CD14-positive monocyte (primary cell): ENCODE measurements around the gene TSPAN12. TPM values are rescaled to one million over a fixed set of nuclear protein-coding genes. Genes with fewer than 3 reads are reported as not detected.

Source experiments
- DNase-seq, 3 donors: peaks; one replicate each; pipeline ENCODE4 v3.0.0-alpha.2; 2011 to 2022
- H2AFZ ChIP-seq: 2 replicates; pipeline ENCODE4 v1.6.0; 2012; ENCODE audit warnings: mild to moderate bottlenecking, low read depth, low read length, inconsistent platforms; ENCODE audit not compliant: insufficient read depth, poor library complexity, severe bottlenecking
- H3K27ac ChIP-seq, 2 donors: 1 replicate in 1 of 2; 2 replicates in 1 of 2; pipeline ENCODE4 v1.5.1; 2012 to 2013; ENCODE audit warnings: low read length in 2 of 2, control low read depth in 1 of 2, inconsistent platforms in 1 of 2, low read depth in 1 of 2, mild to moderate bottlenecking in 1 of 2
- H3K27me3 ChIP-seq, 2 donors: one replicate each; pipeline versions ENCODE4 v1.6.0 to v1.6.1; 2011 to 2013; ENCODE audit warnings: low read length in 2 of 2; ENCODE audit not compliant: control insufficient read depth in 2 of 2, insufficient read depth in 2 of 2
- H3K36me3 ChIP-seq, 2 donors: replicated peaks in 1 of 2; 1 replicate in 1 of 2; 2 replicates in 1 of 2; pipeline versions ENCODE4 v1.5.1 to v1.6.1; 2012 to 2013; ENCODE audit warnings: low read length in 2 of 2, control low read depth in 1 of 2, inconsistent platforms in 1 of 2, mild to moderate bottlenecking in 1 of 2; ENCODE audit not compliant: insufficient read depth in 2 of 2, control insufficient read depth in 1 of 2
- H3K4me1 ChIP-seq, 2 donors: 1 replicate in 1 of 2; 2 replicates in 1 of 2; pipeline versions ENCODE4 v1.5.1 to v1.6.1; 2012 to 2013; ENCODE audit warnings: low read length in 2 of 2, control low read depth in 1 of 2, inconsistent platforms in 1 of 2, mild to moderate bottlenecking in 1 of 2, moderate library complexity in 1 of 2; ENCODE audit not compliant: insufficient read depth in 2 of 2, control insufficient read depth in 1 of 2
- H3K4me2 ChIP-seq: replicated peaks from 2 replicates; pipeline ENCODE3; 2012; ENCODE audit warnings: low read length, moderate library complexity, mild to moderate bottlenecking; ENCODE audit not compliant: poor library complexity, severe bottlenecking; ENCODE audit errors: extremely low read depth
- H3K4me3 ChIP-seq, 3 experiments: fragments of 200-600 bp in 1 of 3; sonication (generic) in 1 of 3; replicated peaks in 1 of 3; 1 replicate in 2 of 3; 2 replicates in 1 of 3; pipeline ENCODE4 v1.5.1; 2011 to 2013; ENCODE audit warnings: low read length in 3 of 3, mild to moderate bottlenecking in 3 of 3, control low read depth in 2 of 3, low read depth in 2 of 3, inconsistent platforms in 1 of 3, moderate library complexity in 1 of 3
- H3K79me2 ChIP-seq: 2 replicates; pipeline ENCODE4 v1.6.0; 2012; ENCODE audit warnings: mild to moderate bottlenecking, control low read depth, inconsistent platforms, low read length, moderate library complexity; ENCODE audit not compliant: insufficient read depth
- H3K9ac ChIP-seq: 2 replicates; pipeline ENCODE4 v1.6.0; 2017; ENCODE audit warnings: low read length, mild to moderate bottlenecking; ENCODE audit not compliant: insufficient read depth, poor library complexity, severe bottlenecking
- H3K9me3 ChIP-seq, 2 donors: replicated peaks in 1 of 2; 1 replicate in 1 of 2; 2 replicates in 1 of 2; pipeline versions ENCODE4 v1.5.1 to v1.6.1; 2012 to 2013; ENCODE audit warnings: low read length in 2 of 2, control low read depth in 1 of 2; ENCODE audit not compliant: control insufficient read depth in 1 of 2, insufficient read depth in 1 of 2
- H4K20me1 ChIP-seq: 2 replicates; pipeline ENCODE4 v1.6.0; 2012; ENCODE audit warnings: mild to moderate bottlenecking, low read length, control low read depth, moderate library complexity; ENCODE audit not compliant: insufficient read depth
- H3K27ac Mint-ChIP-seq, 7 donors: one replicate each; pipeline ENCODE4 v1.8.0; 2020; ENCODE audit warnings: mild to moderate bottlenecking in 7 of 7, mixed read lengths in 7 of 7, moderate library complexity in 6 of 7, inconsistent platforms in 2 of 7
- H3K27me3 Mint-ChIP-seq, 3 donors: one replicate each; pipeline ENCODE4 v1.8.0; 2021 to 2022; ENCODE audit warnings: low read depth in 3 of 3, mild to moderate bottlenecking in 3 of 3, mixed read lengths in 3 of 3, moderate library complexity in 3 of 3, inconsistent platforms in 1 of 3
- H3K36me3 Mint-ChIP-seq, 2 donors: one replicate each; pipeline ENCODE4 v1.8.0; 2020; ENCODE audit warnings: mixed read lengths in 2 of 2, inconsistent platforms in 1 of 2, mild to moderate bottlenecking in 1 of 2
- H3K4me1 Mint-ChIP-seq: one replicate; pipeline ENCODE4 v1.8.0; 2020; ENCODE audit warnings: mild to moderate bottlenecking, mixed read lengths
- H3K4me3 Mint-ChIP-seq, 2 donors: one replicate each; pipeline ENCODE4 v1.8.0; 2020; ENCODE audit warnings: mild to moderate bottlenecking in 2 of 2, mixed read lengths in 2 of 2, moderate library complexity in 1 of 2
- H3K9me3 Mint-ChIP-seq, 7 donors: one replicate each; pipeline ENCODE4 v1.8.0; 2020 to 2022; ENCODE audit warnings: mixed read lengths in 7 of 7, mild to moderate bottlenecking in 6 of 7, moderate library complexity in 6 of 7, inconsistent platforms in 2 of 7
- CTCF ChIP-seq: fragments of 200-600 bp; IDR thresholded peaks from one replicate; pipeline ENCODE4 v1.8.0; 2022; ENCODE audit warnings: antibody characterized with exemption, mild to moderate bottlenecking
- WGBS: methylation state at CpG from one replicate; pipeline ENCODE4 v1.1.5; 2013; ENCODE audit warnings: missing lambda C conversion rate; ENCODE audit not compliant: insufficient coverage; 5-methylcytosine and 5-hydroxymethylcytosine counted together
- intact Hi-C, 2 donors: fragments of 100-400 bp; cut with micrococcal nuclease; formaldehyde crosslinking; loops; one replicate each; pipeline versions ENCODE4 v1.15.0 to v1.15.1; 2023
- polyA plus RNA-seq, 3 donors: library from polyadenylated mRNA; depleted of rRNA in 1 of 3; unstranded in 2 of 3; stranded (reverse) in 1 of 3; fragments of 300-500 nt in 2 of 3; fragments of >200 nt in 1 of 3; fragmentation: Illumina TruSeq in 2 of 3; gene quantifications; 1 replicate in 2 of 3; 2 replicates in 1 of 3; pipeline ENCODE4 v1.2.3, GENCODE V29; 2012 to 2021

Gene TSPAN12
- polyA plus RNA-seq, 3 donors: not detected

GRCh38 chr7:120813546-120814252, 44.2 kb downstream of the TSPAN12 start:
- Histone ChIP-seq H3K4me2 (no peak overlapping the region), H3K9me3 (no peaks in the 10 kb centered on the region), H4K20me1 (no peaks in the 10 kb centered on the region), H3K36me3 (no peaks in the 10 kb centered on the region), H3K79me2 (no peaks in the 10 kb centered on the region), H2AFZ (no peak overlapping the region), H3K4me1 (no peaks in the 10 kb centered on the region), H3K27ac (no peak overlapping the region), H3K27me3 (no peaks in the 10 kb centered on the region), H3K9ac (no peak overlapping the region), H3K4me3 (no peak overlapping the region)
- H3K4me3 Mint-ChIP-seq: no peak overlapping the region
- no peak overlapping the region for H3K27ac Mint-ChIP-seq
- no peaks in the 10 kb centered on the region for H3K9me3 Mint-ChIP-seq
- H3K27me3 Mint-ChIP-seq: peaks cover 0 to 6% (median 3%) of the 10 kb centered on the region in 3 donors
- WGBS: 88% methylated on average over 2 of the region's 4 CpGs
- no peaks in the 10 kb centered on the region for H3K36me3 Mint-ChIP-seq
- no peaks in the 10 kb centered on the region for H3K4me1 Mint-ChIP-seq
- no peak for DNase-seq
- TF ChIP-seq CTCF: no peak
- intact Hi-C loops: no loop called here

GRCh38 chr7:120813089-120813488, 44.9 kb downstream of the TSPAN12 start:
- Histone ChIP-seq H3K4me2 (no peak overlapping the region), H3K4me3 (no peak overlapping the region), H3K36me3 (no peaks in the 10 kb centered on the region), H3K9me3 (no peaks in the 10 kb centered on the region), H3K4me1 (no peaks in the 10 kb centered on the region), H4K20me1 (no peaks in the 10 kb centered on the region), H3K79me2 (no peaks in the 10 kb centered on the region), H3K9ac (no peak overlapping the region), H2AFZ (no peak overlapping the region), H3K27me3 (no peaks in the 10 kb centered on the region), H3K27ac (no peak overlapping the region)
- TF ChIP-seq CTCF: no peak
- H3K9me3 Mint-ChIP-seq: no peaks in the 10 kb centered on the region
- no peak overlapping the region for H3K27ac Mint-ChIP-seq
- H3K36me3 Mint-ChIP-seq: no peaks in the 10 kb centered on the region
- no peak overlapping the region for H3K4me3 Mint-ChIP-seq
- no peak for DNase-seq
- no peaks in the 10 kb centered on the region for H3K4me1 Mint-ChIP-seq
- H3K27me3 Mint-ChIP-seq: peaks cover 0 to 6% (median 3%) of the 10 kb centered on the region in 3 donors
- intact Hi-C loops: no loop called here
